ENCODE results near the gene CACNA1C.

DNA sequence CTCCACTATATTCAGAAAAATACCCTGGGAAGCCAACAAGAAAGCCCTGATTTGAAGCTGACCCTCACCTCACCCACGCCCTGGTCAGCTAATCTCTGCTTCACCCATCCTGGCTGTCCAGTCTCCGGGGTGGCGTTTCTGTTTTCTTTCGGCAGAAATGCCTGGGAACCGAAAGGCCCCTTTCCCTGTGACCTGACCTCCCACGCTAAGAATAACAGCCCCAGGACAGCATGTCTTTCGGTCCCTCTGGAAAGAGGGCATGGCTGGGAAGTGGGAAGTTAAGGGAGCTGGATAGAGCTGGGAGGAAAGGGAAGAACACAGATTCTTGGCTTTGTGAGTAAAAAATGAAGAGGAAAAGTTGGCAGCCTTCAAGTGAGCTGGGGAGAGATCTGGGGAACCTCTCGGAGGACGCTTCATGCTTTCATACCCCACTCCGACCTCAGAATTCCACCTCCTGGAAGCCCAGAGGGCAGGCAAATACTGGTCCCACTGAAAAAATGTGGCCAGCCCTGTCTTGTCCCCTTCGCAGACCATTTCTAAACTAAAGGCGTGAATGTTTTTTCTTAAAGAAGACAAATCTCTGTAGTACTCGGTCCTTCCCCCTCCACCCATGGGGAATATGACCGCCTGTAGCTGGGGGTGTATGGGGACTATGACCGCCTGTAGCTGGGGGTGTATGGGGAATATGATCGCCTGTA, 579.0 kb downstream of the CACNA1C start:
- TF ChIP-seq, protein P1, sequence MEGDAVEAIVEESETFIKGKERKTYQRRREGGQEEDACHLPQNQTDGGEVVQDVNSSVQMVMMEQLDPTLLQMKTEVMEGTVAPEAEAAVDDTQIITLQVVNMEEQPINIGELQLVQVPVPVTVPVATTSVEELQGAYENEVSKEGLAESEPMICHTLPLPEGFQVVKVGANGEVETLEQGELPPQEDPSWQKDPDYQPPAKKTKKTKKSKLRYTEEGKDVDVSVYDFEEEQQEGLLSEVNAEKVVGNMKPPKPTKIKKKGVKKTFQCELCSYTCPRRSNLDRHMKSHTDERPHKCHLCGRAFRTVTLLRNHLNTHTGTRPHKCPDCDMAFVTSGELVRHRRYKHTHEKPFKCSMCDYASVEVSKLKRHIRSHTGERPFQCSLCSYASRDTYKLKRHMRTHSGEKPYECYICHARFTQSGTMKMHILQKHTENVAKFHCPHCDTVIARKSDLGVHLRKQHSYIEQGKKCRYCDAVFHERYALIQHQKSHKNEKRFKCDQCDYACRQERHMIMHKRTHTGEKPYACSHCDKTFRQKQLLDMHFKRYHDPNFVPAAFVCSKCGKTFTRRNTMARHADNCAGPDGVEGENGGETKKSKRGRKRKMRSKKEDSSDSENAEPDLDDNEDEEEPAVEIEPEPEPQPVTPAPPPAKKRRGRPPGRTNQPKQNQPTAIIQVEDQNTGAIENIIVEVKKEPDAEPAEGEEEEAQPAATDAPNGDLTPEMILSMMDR (IDR thresholded peaks at IDR 0.05): no peak
- TF ChIP-seq FOXM1 (IDR thresholded peaks at IDR 0.05; ENCODE audit: low read depth) (no peak), POLR2AphosphoS5 (IDR thresholded peaks at IDR 0.05; ENCODE audit: low read depth, low read length) (no peak), SIN3A (IDR thresholded peaks at IDR 0.05; ENCODE audit: borderline replicate concordance, low read depth, low read length) (no peak), NRF1 (IDR thresholded peaks at IDR 0.05; ENCODE audit: low read depth, low read length) (no peak), EP300 (IDR thresholded peaks at IDR 0.05; ENCODE audit: borderline replicate concordance in 1 of 2, low read depth in 1 of 2, low read length in 1 of 2) (no peak), EZH2phosphoT487 (IDR thresholded peaks at IDR 0.05; ENCODE audit: borderline replicate concordance, low read depth) (no peak), ELF1 (IDR thresholded peaks at IDR 0.05) (no peak)
